Suprapubic skin (tissue), 4 donors: ENCODE measurements around the gene ARHGEF1. TPM values are rescaled to one million over a fixed set of nuclear protein-coding genes. Genes with fewer than 3 reads are reported as not detected.

Experiments used
- DNase-seq, 2 donors: peaks; one replicate each; pipeline ENCODE4 v3.0.0-alpha.2; 2019; ENCODE audit warnings: low spot score in 2 of 2
- H3K27ac ChIP-seq: fragments of 200-600 bp; sonication (generic); one replicate; pipeline ENCODE4 v1.5.1; 2019
- H3K27me3 ChIP-seq: fragments of 200-600 bp; sonication (generic); one replicate; pipeline ENCODE4 v1.5.1; 2019
- H3K36me3 ChIP-seq: fragments of 200-600 bp; sonication (generic); one replicate; pipeline ENCODE4 v1.5.1; 2019
- H3K4me1 ChIP-seq: fragments of 200-600 bp; sonication (generic); one replicate; pipeline ENCODE4 v1.5.1; 2019
- H3K4me3 ChIP-seq: fragments of 200-600 bp; sonication (generic); one replicate; pipeline ENCODE4 v1.5.1; 2019; ENCODE audit warnings: mild to moderate bottlenecking
- H3K9me3 ChIP-seq: fragments of 200-600 bp; sonication (generic); one replicate; pipeline ENCODE4 v1.5.1; 2019
- EP300 ChIP-seq: sonication (generic); formaldehyde crosslinking; IDR thresholded peaks from one replicate; pipeline ENCODE4 v1.6.1; 2017; ENCODE audit warnings: antibody characterized with exemption
- POLR2A ChIP-seq, 2 donors: fragments of 450-650 bp; IDR thresholded peaks; one replicate each; pipeline ENCODE4 v1.6.1; 2017; ENCODE audit warnings: antibody characterized with exemption in 2 of 2, mild to moderate bottlenecking in 2 of 2, moderate library complexity in 2 of 2
- POLR2AphosphoS5 ChIP-seq, 3 donors: sonication (generic); formaldehyde crosslinking; IDR thresholded peaks; one replicate each; pipeline ENCODE4 v1.6.1; 2017; ENCODE audit warnings: antibody characterized with exemption in 3 of 3
- WGBS: methylation state at CpG from one replicate; pipeline ENCODE4 v1.1.5; 2018; 5-methylcytosine and 5-hydroxymethylcytosine counted together
- total RNA-seq, 4 donors: library from RNA; depleted of rRNA; stranded (reverse); fragments of >200 nt; gene quantifications; one replicate each; pipeline ENCODE4 v1.1.0, GENCODE V29; 2016
- TF ChIP-seq, protein P1 (sequence below), 2 donors: fragments of 200-600 bp in 1 of 2; fragments of 450-650 bp in 1 of 2; sonication (generic) in 1 of 2; IDR thresholded peaks; one replicate each; pipeline ENCODE4 v1.5.1; 2016 to 2019; ENCODE audit warnings: antibody characterized with exemption in 2 of 2, mild to moderate bottlenecking in 1 of 2, moderate library complexity in 1 of 2

Gene ARHGEF1
- total RNA-seq, 4 donors from 2014 or later, result 61.0 to 173 (median 72.1) TPM

DNA sequence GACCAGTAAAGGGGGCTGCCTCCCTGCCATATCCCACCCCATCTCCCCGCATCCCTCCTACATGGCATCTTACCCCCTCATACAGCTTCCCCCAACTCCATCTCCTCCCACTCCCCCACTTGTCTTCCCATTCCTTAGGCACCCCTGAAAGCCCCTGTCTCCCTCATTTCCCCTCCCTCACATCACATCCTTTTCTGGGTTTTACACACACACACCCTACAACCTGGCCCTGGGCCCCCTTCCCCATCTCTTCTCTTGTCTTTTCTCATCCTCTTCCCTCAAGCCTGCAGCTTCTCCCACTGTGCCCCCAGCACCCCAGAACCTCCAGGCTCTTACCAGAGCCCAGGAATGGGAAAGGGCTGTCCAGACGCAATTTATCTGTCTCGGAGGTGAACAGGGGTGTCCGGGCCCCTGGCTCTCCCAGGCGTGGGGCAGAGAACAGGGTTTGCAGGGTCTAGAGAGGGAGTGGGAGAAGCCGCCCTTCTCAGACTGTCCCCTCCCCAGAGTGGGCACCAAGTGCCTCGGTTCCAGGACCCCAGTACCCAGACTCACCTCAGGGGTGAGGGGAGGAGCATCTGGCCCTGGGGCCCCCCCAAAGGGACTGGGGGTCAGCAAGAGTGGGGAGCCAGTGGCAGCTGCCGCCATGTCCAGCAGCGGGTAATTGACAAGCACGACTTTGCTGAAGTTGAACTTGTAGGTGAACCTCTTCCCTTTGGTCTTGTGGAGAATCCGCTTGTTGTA lies 25.9 kb downstream of the ARHGEF1 start:
- H3K36me3 ChIP-seq, result peaks cover 46% of the 10 kb centered on the region

DNA sequence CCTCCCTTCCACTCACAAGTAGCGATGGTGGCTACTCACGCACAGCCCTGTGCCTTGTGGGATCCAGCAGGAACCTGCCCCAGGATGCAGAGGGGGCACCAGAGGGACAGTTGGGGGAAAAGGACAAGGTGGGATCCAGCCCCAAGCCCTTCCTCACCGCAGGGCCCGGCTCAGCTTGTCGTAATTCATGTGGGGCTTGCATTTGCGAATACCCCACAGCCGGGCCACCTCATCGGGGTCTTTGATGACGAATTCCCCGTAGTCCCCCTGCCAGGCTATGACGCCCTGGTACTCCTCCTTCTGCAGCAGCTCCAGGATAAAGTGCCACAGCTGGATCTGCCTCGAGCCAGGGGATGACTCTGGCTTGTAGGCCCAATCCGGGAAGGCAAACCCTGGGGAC lies 26.7 kb downstream of the ARHGEF1 start:
- H3K4me1 ChIP-seq, result peaks cover 10% of the 10 kb centered on the region
- no peak overlapping the region for H3K27ac ChIP-seq
- peaks cover 32% of the 10 kb centered on the region for H3K27me3 ChIP-seq
- TF ChIP-seq POLR2AphosphoS5 (IDR thresholded peaks at IDR 0.05), result no peak
- TF ChIP-seq, protein P1, sequence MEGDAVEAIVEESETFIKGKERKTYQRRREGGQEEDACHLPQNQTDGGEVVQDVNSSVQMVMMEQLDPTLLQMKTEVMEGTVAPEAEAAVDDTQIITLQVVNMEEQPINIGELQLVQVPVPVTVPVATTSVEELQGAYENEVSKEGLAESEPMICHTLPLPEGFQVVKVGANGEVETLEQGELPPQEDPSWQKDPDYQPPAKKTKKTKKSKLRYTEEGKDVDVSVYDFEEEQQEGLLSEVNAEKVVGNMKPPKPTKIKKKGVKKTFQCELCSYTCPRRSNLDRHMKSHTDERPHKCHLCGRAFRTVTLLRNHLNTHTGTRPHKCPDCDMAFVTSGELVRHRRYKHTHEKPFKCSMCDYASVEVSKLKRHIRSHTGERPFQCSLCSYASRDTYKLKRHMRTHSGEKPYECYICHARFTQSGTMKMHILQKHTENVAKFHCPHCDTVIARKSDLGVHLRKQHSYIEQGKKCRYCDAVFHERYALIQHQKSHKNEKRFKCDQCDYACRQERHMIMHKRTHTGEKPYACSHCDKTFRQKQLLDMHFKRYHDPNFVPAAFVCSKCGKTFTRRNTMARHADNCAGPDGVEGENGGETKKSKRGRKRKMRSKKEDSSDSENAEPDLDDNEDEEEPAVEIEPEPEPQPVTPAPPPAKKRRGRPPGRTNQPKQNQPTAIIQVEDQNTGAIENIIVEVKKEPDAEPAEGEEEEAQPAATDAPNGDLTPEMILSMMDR (IDR thresholded peaks at IDR 0.05), result no peak
- no peak for TF ChIP-seq EP300
- TF ChIP-seq POLR2A (IDR thresholded peaks at IDR 0.05), result no peak
- H3K4me3 ChIP-seq, result no peak overlapping the region
- 54% methylated on average over 13 of the region's 13 CpGs for WGBS
- peaks cover 38% of the 10 kb centered on the region for H3K36me3 ChIP-seq
- DNase-seq, result no peak
- H3K9me3 ChIP-seq, result no peaks in the 10 kb centered on the region

More for the DNA sequence above, 25.9 kb downstream of the ARHGEF1 start:
- Histone ChIP-seq H3K27me3 (peaks cover 25% of the 10 kb centered on the region), H3K4me1 (peaks cover 10% of the 10 kb centered on the region), H3K9me3 (no peaks in the 10 kb centered on the region), H3K27ac (no peak overlapping the region), H3K4me3 (no peak overlapping the region)
- WGBS, result 65% methylated on average over 9 of the region's 11 CpGs
- DNase-seq, result no peak
- TF ChIP-seq EP300 (no peak), POLR2A (IDR thresholded peaks at IDR 0.05) (no peak), POLR2AphosphoS5 (IDR thresholded peaks at IDR 0.05) (no peak)
- TF ChIP-seq, protein P1 (IDR thresholded peaks at IDR 0.05), result no peak

- no peak overlapping the region for H3K4me3 ChIP-seq
- no peak for TF ChIP-seq POLR2A (IDR thresholded peaks at IDR 0.05)
- no peak for TF ChIP-seq POLR2AphosphoS5 (IDR thresholded peaks at IDR 0.05)
- TF ChIP-seq EP300, result no peak
- peaks cover 16% of the 10 kb centered on the region for H3K4me1 ChIP-seq
- peaks cover 30% of the 10 kb centered on the region for H3K36me3 ChIP-seq
- no peak overlapping the region for H3K27ac ChIP-seq
- 42% methylated on average over 9 of the region's 12 CpGs for WGBS
- H3K9me3 ChIP-seq, result no peaks in the 10 kb centered on the region
- peaks cover 39% of the 10 kb centered on the region for H3K27me3 ChIP-seq
- DNase-seq, result no peak
Measured at GRCh38 chr19:41910240-41910991, 27.4 kb downstream of the ARHGEF1 start.

GRCh38 chr19:41910992-41911888 lies 28.3 kb downstream of the ARHGEF1 start:
- WGBS, result 56% methylated on average over 9 of the region's 13 CpGs
- TF ChIP-seq, protein P1 (IDR thresholded peaks at IDR 0.05), result no peak
- TF ChIP-seq POLR2AphosphoS5 (IDR thresholded peaks at IDR 0.05) (no peak), EP300 (no peak), POLR2A (IDR thresholded peaks at IDR 0.05) (no peak)
- H3K36me3 ChIP-seq, result peaks cover 22% of the 10 kb centered on the region

DNA sequence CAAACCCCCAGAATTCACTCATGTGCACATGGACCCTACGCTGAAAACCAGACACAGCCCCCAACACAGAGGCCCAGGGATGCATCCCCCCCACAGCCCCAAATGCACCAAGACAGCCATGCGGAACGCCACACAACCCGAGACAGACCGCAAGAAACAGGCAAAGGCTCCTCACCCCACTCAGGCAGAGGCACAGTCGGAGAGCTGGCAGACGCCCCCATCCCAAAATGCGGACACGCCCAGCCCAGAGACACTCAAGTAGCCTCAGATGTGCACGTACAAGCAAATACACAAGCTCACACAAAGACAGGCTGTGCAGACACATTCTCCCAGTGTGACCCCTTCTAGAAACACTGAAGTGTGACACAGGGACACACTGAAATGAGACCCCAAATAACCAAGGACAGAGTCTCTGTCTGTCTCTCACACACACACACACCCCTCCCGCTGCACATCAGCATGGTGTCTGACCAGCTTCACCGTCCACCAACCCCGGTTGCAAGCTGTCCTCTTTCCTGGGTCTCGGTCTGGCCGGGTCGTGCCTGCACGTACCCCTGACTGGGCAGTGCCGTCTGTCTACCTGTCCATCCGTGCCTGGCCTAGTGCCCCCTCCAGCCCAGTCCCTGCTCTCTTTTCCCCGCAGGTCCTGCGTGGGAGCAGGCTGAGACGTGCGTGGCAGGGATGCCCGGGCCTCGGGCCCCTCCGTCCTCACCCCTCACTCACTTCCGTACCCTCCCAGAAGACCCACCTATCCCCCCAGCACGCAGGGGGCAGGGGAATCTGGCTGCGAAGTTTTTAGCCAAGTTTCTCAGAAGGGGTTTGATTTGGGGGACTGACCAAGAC lies 29.1 kb downstream of the ARHGEF1 start:
- Histone ChIP-seq H3K36me3 (peaks cover 13% of the 10 kb centered on the region), H3K9me3 (no peaks in the 10 kb centered on the region), H3K4me1 (peaks cover 16% of the 10 kb centered on the region), H3K27ac (no peak overlapping the region), H3K27me3 (peaks cover 56% of the 10 kb centered on the region), H3K4me3 (no peak overlapping the region)
- no peak for DNase-seq
- WGBS, result 12% methylated on average over 27 of the region's 29 CpGs
- TF ChIP-seq POLR2A (IDR thresholded peaks at IDR 0.05), result no peak
- no peak for TF ChIP-seq EP300
- TF ChIP-seq POLR2AphosphoS5 (IDR thresholded peaks at IDR 0.05), result no peak
- TF ChIP-seq, protein P1 (IDR thresholded peaks at IDR 0.05), result no peak

More at GRCh38 chr19:41910992-41911888, 28.3 kb downstream of the ARHGEF1 start:
- H3K4me3 ChIP-seq, result no peak overlapping the region
- H3K27ac ChIP-seq, result no peak overlapping the region
- no peak for DNase-seq
- peaks cover 48% of the 10 kb centered on the region for H3K27me3 ChIP-seq
- peaks cover 16% of the 10 kb centered on the region for H3K4me1 ChIP-seq
- no peaks in the 10 kb centered on the region for H3K9me3 ChIP-seq
